ENCODE data around the gene BAIAP3.

- TF ChIP-seq CTCF (conservative IDR thresholded peaks at IDR 0.05; ENCODE audit: low read length) (no peak), EZH2phosphoT487 (IDR thresholded peaks at IDR 0.05; ENCODE audit: borderline replicate concordance, low read depth, low read length) (no peak)
These were observed 18.3 kb downstream of the BAIAP3 start, which contains the start of the genes GNPTG and TSR3 for GRCh38 chr16:1351582-1352362.

Measured in OCI-LY7 (cell line).